Measurements from ENCODE around the gene PITPNM3.

Gene PITPNM3

GRCh38 chr17:6503641-6504195, 52.6 kb downstream of the PITPNM3 start:
- no peak for DNase-seq (ENCODE audit: extremely low read depth in 1 of 2, low read depth in 1 of 2)

GRCh38 chr17:6502871-6503509, 53.4 kb downstream of the PITPNM3 start:
- no peak for DNase-seq (ENCODE audit: extremely low read depth in 1 of 2, low read depth in 1 of 2)

GRCh38 chr17:6502142-6502541, 54.2 kb downstream of the PITPNM3 start:
- DNase-seq (ENCODE audit: extremely low read depth in 1 of 2, low read depth in 1 of 2): no peak

GRCh38 chr17:6501359-6501758, 55.0 kb downstream of the PITPNM3 start:
- DNase-seq (ENCODE audit: extremely low read depth in 1 of 2, low read depth in 1 of 2): no peak

- DNase-seq (ENCODE audit: extremely low read depth in 1 of 2, low read depth in 1 of 2): no peak
These were observed 57.3 kb downstream of the PITPNM3 start for GRCh38 chr17:6498901-6499540.

- no peak for DNase-seq (ENCODE audit: extremely low read depth in 1 of 2, low read depth in 1 of 2)
These were observed 58.0 kb downstream of the PITPNM3 start for GRCh38 chr17:6498356-6498755.

- no peak for DNase-seq (ENCODE audit: extremely low read depth in 1 of 2, low read depth in 1 of 2)
These were observed 58.7 kb downstream of the PITPNM3 start for GRCh38 chr17:6497496-6498221.

- no peak for DNase-seq (ENCODE audit: extremely low read depth in 1 of 2, low read depth in 1 of 2)
These were observed 59.5 kb downstream of the PITPNM3 start for GRCh38 chr17:6496640-6497441.

GRCh38 chr17:6496116-6496481, 60.3 kb downstream of the PITPNM3 start:
- no peak for DNase-seq (ENCODE audit: extremely low read depth in 1 of 2, low read depth in 1 of 2)

- DNase-seq (ENCODE audit: extremely low read depth in 1 of 2, low read depth in 1 of 2): no peak
These were observed 60.8 kb downstream of the PITPNM3 start for GRCh38 chr17:6495450-6496115.

- no peak for DNase-seq (ENCODE audit: extremely low read depth in 1 of 2, low read depth in 1 of 2)
These were observed 62.0 kb downstream of the PITPNM3 start for GRCh38 chr17:6494239-6494941.

- no peak for DNase-seq (ENCODE audit: extremely low read depth in 1 of 2, low read depth in 1 of 2)
These were observed 63.3 kb downstream of the PITPNM3 start for GRCh38 chr17:6492892-6493674.

GRCh38 chr17:6491071-6491700, 65.2 kb downstream of the PITPNM3 start:
- DNase-seq (ENCODE audit: extremely low read depth in 1 of 2, low read depth in 1 of 2): no peak

GRCh38 chr17:6489016-6489550, 67.3 kb downstream of the PITPNM3 start:
- DNase-seq (ENCODE audit: extremely low read depth in 1 of 2, low read depth in 1 of 2): no peak

GRCh38 chr17:6488008-6488539, 68.3 kb downstream of the PITPNM3 start:
- no peak for DNase-seq (ENCODE audit: extremely low read depth in 1 of 2, low read depth in 1 of 2)

GRCh38 chr17:6487251-6488007, 68.9 kb downstream of the PITPNM3 start:
- no peak for DNase-seq (ENCODE audit: extremely low read depth in 1 of 2, low read depth in 1 of 2)

GRCh38 chr17:6485646-6486412, 70.5 kb downstream of the PITPNM3 start:
- DNase-seq (ENCODE audit: extremely low read depth in 1 of 2, low read depth in 1 of 2): no peak
